ENCODE results near the gene CGNL1.

CGNL1 gene, protein sequence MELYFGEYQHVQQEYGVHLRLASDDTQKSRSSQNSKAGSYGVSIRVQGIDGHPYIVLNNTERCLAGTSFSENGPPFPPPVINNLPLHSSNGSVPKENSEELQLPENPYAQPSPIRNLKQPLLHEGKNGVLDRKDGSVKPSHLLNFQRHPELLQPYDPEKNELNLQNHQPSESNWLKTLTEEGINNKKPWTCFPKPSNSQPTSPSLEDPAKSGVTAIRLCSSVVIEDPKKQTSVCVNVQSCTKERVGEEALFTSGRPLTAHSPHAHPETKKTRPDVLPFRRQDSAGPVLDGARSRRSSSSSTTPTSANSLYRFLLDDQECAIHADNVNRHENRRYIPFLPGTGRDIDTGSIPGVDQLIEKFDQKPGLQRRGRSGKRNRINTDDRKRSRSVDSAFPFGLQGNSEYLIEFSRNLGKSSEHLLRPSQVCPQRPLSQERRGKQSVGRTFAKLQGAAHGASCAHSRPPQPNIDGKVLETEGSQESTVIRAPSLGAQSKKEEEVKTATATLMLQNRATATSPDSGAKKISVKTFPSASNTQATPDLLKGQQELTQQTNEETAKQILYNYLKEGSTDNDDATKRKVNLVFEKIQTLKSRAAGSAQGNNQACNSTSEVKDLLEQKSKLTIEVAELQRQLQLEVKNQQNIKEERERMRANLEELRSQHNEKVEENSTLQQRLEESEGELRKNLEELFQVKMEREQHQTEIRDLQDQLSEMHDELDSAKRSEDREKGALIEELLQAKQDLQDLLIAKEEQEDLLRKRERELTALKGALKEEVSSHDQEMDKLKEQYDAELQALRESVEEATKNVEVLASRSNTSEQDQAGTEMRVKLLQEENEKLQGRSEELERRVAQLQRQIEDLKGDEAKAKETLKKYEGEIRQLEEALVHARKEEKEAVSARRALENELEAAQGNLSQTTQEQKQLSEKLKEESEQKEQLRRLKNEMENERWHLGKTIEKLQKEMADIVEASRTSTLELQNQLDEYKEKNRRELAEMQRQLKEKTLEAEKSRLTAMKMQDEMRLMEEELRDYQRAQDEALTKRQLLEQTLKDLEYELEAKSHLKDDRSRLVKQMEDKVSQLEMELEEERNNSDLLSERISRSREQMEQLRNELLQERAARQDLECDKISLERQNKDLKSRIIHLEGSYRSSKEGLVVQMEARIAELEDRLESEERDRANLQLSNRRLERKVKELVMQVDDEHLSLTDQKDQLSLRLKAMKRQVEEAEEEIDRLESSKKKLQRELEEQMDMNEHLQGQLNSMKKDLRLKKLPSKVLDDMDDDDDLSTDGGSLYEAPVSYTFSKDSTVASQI

DNA sequence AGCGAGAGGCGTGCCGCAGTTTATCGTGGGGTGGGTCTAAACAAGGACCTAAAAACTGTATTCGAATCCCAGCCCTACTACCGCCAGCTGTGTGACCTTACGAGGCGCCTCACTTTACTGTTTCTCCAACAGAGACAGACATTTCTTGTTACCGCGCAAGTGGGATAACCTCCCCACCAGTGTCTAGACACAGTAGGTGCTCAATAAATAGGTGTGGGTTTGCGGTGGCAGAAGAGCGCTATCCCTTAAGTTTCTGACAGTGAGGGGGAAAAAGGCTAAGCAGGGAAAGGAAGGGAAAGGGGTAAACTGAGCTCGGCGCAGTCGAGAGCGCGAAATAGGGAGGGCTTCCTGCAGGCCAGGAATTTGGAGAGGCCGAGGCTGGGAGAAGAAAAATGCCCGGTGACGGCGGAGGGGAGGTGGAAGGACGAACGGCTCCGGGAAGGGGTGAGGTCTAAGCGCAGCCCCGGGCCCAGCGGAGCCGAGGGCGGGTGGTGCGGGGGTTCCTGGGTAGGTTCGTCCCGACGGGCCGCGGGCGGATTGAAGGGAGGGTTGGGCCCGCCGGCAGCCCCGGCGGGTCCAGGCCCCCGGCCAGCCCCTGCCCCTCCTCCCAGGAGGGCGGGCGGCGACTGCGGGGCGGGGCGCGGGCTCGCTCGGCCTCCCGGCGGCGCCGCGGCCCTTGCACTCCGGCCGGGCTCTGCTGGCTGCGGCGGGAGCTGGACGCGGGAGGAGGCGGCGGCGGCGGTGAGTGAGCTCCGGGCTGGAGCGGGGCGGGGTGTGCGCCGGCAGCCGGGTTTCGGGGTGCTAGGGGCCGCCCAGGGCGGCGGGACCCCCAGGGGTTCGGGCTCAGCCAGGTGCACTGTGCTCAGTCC is at the start of gene CGNL1:
CGNL1 (plus strand) TSS at position 679 of the 869 bp plus-strand sequence. CDS start 61,495 bp downstream, outside the sequence.
- H3K27me3 ChIP-seq (ENCODE audit: low read depth, low read length), result no peaks in the 10 kb centered on the region
- no peak within 1 kb of the TSS for H3K4me3 ChIP-seq (ENCODE audit: low read length)
- H2AFZ ChIP-seq (ENCODE audit: low read depth, low read length), result no peak within 1 kb of the TSS
- TF ChIP-seq EZH2phosphoT487 (IDR thresholded peaks at IDR 0.05; ENCODE audit: low read depth), result no peak
- TF ChIP-seq, protein P1, sequence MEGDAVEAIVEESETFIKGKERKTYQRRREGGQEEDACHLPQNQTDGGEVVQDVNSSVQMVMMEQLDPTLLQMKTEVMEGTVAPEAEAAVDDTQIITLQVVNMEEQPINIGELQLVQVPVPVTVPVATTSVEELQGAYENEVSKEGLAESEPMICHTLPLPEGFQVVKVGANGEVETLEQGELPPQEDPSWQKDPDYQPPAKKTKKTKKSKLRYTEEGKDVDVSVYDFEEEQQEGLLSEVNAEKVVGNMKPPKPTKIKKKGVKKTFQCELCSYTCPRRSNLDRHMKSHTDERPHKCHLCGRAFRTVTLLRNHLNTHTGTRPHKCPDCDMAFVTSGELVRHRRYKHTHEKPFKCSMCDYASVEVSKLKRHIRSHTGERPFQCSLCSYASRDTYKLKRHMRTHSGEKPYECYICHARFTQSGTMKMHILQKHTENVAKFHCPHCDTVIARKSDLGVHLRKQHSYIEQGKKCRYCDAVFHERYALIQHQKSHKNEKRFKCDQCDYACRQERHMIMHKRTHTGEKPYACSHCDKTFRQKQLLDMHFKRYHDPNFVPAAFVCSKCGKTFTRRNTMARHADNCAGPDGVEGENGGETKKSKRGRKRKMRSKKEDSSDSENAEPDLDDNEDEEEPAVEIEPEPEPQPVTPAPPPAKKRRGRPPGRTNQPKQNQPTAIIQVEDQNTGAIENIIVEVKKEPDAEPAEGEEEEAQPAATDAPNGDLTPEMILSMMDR (IDR thresholded peaks at IDR 0.05; ENCODE audit: low read depth, low read length), result no peak
- H3K9me3 ChIP-seq (ENCODE audit: insufficient read depth, low read length), result no peaks in the 10 kb centered on the region
- H3K36me3 ChIP-seq (replicated peaks; ENCODE audit: low read depth, low read length), result no peaks in the 10 kb centered on the region
- H3K27ac ChIP-seq (ENCODE audit: low read length), result no peak within 1 kb of the TSS
- H4K20me1 ChIP-seq (ENCODE audit: insufficient read depth, low read length), result no peaks in the 10 kb centered on the region
- H3K4me1 ChIP-seq (ENCODE audit: low read length), result peaks cover 5% of the 10 kb centered on the region
- H3K79me2 ChIP-seq (ENCODE audit: low read length), result no peaks in the 10 kb centered on the region
- no peak within 1 kb of the TSS for H3K4me2 ChIP-seq (ENCODE audit: low read length)
- no peak within 1 kb of the TSS for H3K9ac ChIP-seq (ENCODE audit: low read length)

DNA sequence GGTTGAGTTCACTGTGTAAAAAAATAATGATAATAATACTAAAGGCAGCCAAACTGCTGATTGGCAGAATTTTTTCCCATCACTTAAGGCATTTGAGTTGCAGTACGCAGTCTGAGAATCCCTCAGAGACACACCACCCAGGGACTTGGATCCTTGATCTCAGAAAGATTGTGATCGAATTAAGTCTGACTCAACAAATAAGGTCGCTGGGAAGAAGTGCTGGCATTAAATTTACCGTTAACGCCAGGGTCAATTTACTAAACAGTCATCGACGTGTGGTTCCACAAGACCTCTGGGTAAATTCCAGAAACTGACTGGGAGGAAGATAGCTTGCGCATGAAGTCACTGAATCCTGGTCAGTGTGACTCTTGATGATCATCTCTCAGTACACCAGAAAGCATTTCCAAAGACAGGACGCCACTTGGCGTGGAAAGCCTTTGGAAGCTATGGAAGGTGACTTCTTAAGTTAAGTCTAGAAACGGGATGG is 48.3 kb upstream of the CGNL1 start:
- H2AFZ ChIP-seq (ENCODE audit: low read depth, low read length), result no peak overlapping the region
- H3K36me3 ChIP-seq (replicated peaks; ENCODE audit: low read depth, low read length), result no peaks in the 10 kb centered on the region
- TF ChIP-seq, protein P1 (IDR thresholded peaks at IDR 0.05; ENCODE audit: low read depth, low read length), result no peak
- no peak for TF ChIP-seq EZH2phosphoT487 (IDR thresholded peaks at IDR 0.05; ENCODE audit: low read depth)
- no peaks in the 10 kb centered on the region for H3K79me2 ChIP-seq (ENCODE audit: low read length)
- no peak overlapping the region for H3K27ac ChIP-seq (ENCODE audit: low read length)
- H3K4me1 ChIP-seq (ENCODE audit: low read length), result peaks cover 15% of the 10 kb centered on the region
- no peak overlapping the region for H3K4me3 ChIP-seq (ENCODE audit: low read length)
- H3K9me3 ChIP-seq (ENCODE audit: insufficient read depth, low read length), result no peaks in the 10 kb centered on the region
- H3K27me3 ChIP-seq (ENCODE audit: low read depth, low read length), result peaks cover 20% of the 10 kb centered on the region
- no peaks in the 10 kb centered on the region for H4K20me1 ChIP-seq (ENCODE audit: insufficient read depth, low read length)
- no peak overlapping the region for H3K4me2 ChIP-seq (ENCODE audit: low read length)
- H3K9ac ChIP-seq (ENCODE audit: low read length), result no peak overlapping the region

DNA sequence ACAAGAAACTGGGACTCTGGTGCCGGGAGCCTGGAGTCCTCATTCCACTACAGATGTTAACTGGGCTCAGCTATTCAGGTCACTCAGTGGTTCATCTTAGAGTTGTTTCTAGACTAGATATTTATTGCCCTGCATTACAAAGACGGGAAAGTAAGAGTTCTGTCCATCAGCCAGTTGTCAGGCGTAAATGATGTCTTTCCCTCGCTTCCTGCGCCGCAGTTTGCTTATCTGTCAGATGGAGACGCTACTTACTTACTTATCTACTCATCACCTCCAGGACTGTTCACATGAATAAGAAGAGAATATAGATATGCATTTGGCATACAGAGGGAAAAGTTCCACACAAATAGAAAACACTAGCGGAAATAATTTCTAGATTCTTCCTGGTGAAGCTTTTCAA is 47.8 kb upstream of the CGNL1 start:
- Histone ChIP-seq H3K36me3 (replicated peaks; ENCODE audit: low read depth, low read length) (no peaks in the 10 kb centered on the region), H3K9ac (ENCODE audit: low read length) (no peak overlapping the region), H3K79me2 (ENCODE audit: low read length) (no peaks in the 10 kb centered on the region), H3K4me2 (ENCODE audit: low read length) (no peak overlapping the region), H3K27ac (ENCODE audit: low read length) (no peak overlapping the region), H4K20me1 (ENCODE audit: insufficient read depth, low read length) (no peaks in the 10 kb centered on the region), H3K4me1 (ENCODE audit: low read length) (peaks cover 12% of the 10 kb centered on the region), H3K4me3 (ENCODE audit: low read length) (no peak overlapping the region), H3K27me3 (ENCODE audit: low read depth, low read length) (peaks cover 20% of the 10 kb centered on the region), H2AFZ (ENCODE audit: low read depth, low read length) (no peak overlapping the region), H3K9me3 (ENCODE audit: insufficient read depth, low read length) (no peaks in the 10 kb centered on the region)
- TF ChIP-seq, protein P1 (IDR thresholded peaks at IDR 0.05; ENCODE audit: low read depth, low read length), result no peak

Measured in OCI-LY3 (cell line).